Measurements from ENCODE around the gene NFAM1.
A peak's percentile ranks its signal among the peaks of the same experiment; 100 is the strongest.

The NFAM1 gene

GRCh38 chr22:42439821-42440674 lies 7.8 kb upstream of the NFAM1 start:
- peak; percentile 19 for DNase-seq (ENCODE audit: low spot score)

GRCh38 chr22:42439021-42439567 lies 6.9 kb upstream of the NFAM1 start:
- no peak for DNase-seq (ENCODE audit: low spot score)

GRCh38 chr22:42438293-42438650 lies 6.1 kb upstream of the NFAM1 start:
- no peak for DNase-seq (ENCODE audit: low spot score)

- peak; percentile 84 for DNase-seq (ENCODE audit: low spot score)
These were observed 5.5 kb upstream of the NFAM1 start for GRCh38 chr22:42437488-42438292.

- DNase-seq (ENCODE audit: low spot score): no peak
These were observed 4.2 kb upstream of the NFAM1 start for GRCh38 chr22:42436404-42436803.

- no peak for DNase-seq (ENCODE audit: low spot score)
These were observed 2.7 kb upstream of the NFAM1 start for GRCh38 chr22:42434748-42435425.

GRCh38 chr22:42433754-42434682 lies 1.8 kb upstream of the NFAM1 start:
- DNase-seq (ENCODE audit: low spot score): no peak

- no peak for DNase-seq (ENCODE audit: low spot score)
These were observed 615 bp upstream of the NFAM1 start for GRCh38 chr22:42432818-42433217.

- no peak for DNase-seq (ENCODE audit: low spot score)
These were observed 693 bp downstream of the NFAM1 start for GRCh38 chr22:42431401-42432019.

GRCh38 chr22:42430528-42431125 lies 1.6 kb downstream of the NFAM1 start:
- no peak for DNase-seq (ENCODE audit: low spot score)

GRCh38 chr22:42428760-42429159 lies 3.4 kb downstream of the NFAM1 start:
- no peak for DNase-seq (ENCODE audit: low spot score)

GRCh38 chr22:42428025-42428424 lies 4.2 kb downstream of the NFAM1 start:
- DNase-seq (ENCODE audit: low spot score): no peak

GRCh38 chr22:42427167-42427566 lies 5.0 kb downstream of the NFAM1 start:
- no peak for DNase-seq (ENCODE audit: low spot score)

- DNase-seq (ENCODE audit: low spot score): no peak
These were observed 6.2 kb downstream of the NFAM1 start for GRCh38 chr22:42425989-42426355.

- DNase-seq (ENCODE audit: low spot score): no peak
These were observed 6.7 kb downstream of the NFAM1 start for GRCh38 chr22:42425337-42425988.

GRCh38 chr22:42419243-42419881 lies 12.8 kb downstream of the NFAM1 start:
- no peak for DNase-seq (ENCODE audit: low spot score)

GRCh38 chr22:42418811-42419242 lies 13.4 kb downstream of the NFAM1 start:
- DNase-seq (ENCODE audit: low spot score): no peak

- DNase-seq (ENCODE audit: low spot score): no peak
These were observed 14.4 kb downstream of the NFAM1 start for GRCh38 chr22:42417645-42418305.

Data from CD4-positive, alpha-beta T cell treated with Interleukin-6 at 100 ng/mL for 8 hours (primary cell).